ENCODE measurements around the gene FNBP1.
A peak's percentile ranks its signal among the peaks of the same experiment; 100 is the strongest.
"Not testable (repeated sequence)": the region's sequence is repeated elsewhere in the genome, so short reads cannot be mapped to it uniquely, and the experiment has no call there.

FNBP1 gene

DNA sequence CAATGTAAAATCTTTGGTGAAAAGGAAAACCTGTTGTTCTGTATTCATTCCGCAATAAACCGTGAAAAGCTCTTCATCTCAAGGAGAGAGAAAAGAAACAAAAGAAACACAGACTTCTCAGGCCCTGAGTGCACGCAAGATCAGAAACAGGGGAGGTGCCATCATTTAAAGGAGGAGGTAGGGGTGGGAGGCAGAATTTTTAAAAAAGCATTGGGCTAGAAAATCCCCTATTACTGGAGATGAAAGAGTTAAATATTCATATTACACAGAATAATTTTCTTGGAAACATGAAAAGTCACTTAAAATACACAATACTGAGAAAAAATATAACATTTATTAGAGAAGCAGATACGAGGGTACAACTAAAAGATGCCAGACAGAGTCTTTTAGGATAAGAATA is 151.4 kb downstream of the FNBP1 start:
- DNase-seq (ENCODE audit: extremely low read depth, low read depth) = no peak
- no peak overlapping the region for H3K4me3 ChIP-seq (replicated peaks; ENCODE audit: low read depth, low read length)

GRCh38 chr9:129890718-129891299 is 152.2 kb downstream of the FNBP1 start:
- not testable (repeated sequence) for DNase-seq (ENCODE audit: extremely low read depth, low read depth); H3K4me3 ChIP-seq (replicated peaks; ENCODE audit: low read depth, low read length)

More for the DNA sequence above, 151.4 kb downstream of the FNBP1 start:
- no peak for TF ChIP-seq CTCF (IDR thresholded peaks at IDR 0.05; ENCODE audit: low read depth, low read length, missing control alignments)

DNA sequence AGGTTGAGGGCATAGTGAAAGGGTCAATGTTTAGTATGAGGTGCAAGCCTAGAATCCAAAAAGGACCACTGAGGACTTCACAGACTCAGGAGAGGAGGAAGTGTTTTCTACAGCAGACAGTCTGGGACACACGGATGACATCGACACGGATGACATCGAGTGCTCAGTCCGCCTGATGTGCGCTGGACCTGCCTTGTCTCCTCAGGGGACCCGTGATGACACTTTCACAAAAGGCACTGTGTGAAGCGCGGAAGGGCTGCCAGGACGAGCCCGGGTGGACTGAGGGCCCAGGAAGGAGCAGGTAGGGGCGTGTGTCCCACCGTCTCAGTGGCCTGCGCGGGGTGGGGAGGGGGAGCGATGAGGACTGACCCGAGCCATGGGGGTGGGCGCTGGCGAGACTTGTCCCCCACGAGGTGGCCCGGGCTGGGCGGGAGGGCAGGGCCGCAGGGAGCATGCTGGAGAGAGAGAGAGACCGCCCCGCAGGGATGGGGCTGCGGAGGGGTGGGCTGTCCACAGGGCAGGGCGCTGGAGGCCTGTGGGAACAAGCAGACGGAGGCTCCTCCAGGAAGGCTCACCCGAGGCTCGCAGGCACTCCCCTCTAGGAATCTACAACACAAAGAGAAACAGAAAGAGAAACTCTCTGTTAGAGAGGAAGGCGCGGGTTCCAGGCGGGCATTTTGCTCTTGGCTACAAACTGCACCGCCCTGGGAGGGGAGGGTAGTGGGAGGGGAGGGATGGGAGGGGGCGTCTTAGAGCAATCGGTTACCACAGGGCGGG is 152.9 kb downstream of the FNBP1 start:
- no peak overlapping the region for H3K4me3 ChIP-seq (replicated peaks; ENCODE audit: low read depth, low read length)
- DNase-seq (ENCODE audit: extremely low read depth, low read depth) = no peak
- TF ChIP-seq CTCF (IDR thresholded peaks at IDR 0.05; ENCODE audit: low read depth, low read length, missing control alignments) = no peak

DNA sequence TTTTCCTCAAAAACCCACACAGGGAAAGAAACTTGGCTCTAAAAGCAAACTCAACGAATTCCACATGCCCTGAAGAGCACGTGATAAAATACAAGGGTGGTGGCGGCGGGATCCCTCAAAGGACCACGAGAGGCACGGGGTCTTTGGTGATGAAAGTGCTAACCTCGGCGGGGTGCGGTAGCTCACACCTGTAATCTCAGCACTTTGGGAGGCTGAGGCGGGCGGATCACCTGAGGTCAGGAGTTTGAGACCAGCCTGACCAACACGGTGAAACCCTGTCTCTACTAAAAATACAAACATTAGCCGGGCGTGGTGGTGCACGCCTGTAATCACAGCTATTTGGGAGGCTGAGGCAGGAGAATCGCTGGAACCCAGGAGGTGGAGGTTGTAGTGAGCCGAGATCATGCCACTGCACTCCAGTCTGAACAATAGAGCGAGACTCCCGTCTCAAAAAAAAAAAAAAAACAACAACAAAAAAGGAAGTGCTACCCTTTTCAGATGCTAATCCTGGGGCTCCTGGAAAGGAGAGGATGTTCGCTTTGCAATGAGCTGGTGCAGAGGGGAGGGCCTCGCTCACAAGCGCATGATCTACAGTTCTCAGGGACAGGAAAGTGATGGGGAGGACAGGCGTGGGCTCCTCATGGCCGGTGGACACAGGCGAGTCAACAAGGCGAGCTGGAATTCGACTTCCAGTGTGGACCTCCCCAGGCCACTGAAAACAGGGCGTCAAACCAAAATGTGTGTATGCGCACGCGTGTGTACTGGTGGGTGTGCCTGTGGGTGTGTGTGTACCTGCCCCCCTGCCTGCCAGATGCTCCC is 153.7 kb downstream of the FNBP1 start:
- no peak overlapping the region for H3K4me3 ChIP-seq (replicated peaks; ENCODE audit: low read depth, low read length)
- no peak for TF ChIP-seq CTCF (IDR thresholded peaks at IDR 0.05; ENCODE audit: low read depth, low read length, missing control alignments)
- DNase-seq (ENCODE audit: extremely low read depth, low read depth) = no peak

GRCh38 chr9:129888293-129889121 is 154.5 kb downstream of the FNBP1 start:
- no peak for DNase-seq (ENCODE audit: extremely low read depth, low read depth)
- no peak for TF ChIP-seq CTCF (IDR thresholded peaks at IDR 0.05; ENCODE audit: low read depth, low read length, missing control alignments)
- no peak overlapping the region for H3K4me3 ChIP-seq (replicated peaks; ENCODE audit: low read depth, low read length)

GRCh38 chr9:129887334-129888292 is 155.4 kb downstream of the FNBP1 start:
- H3K4me3 ChIP-seq (replicated peaks; ENCODE audit: low read depth, low read length) = no peak overlapping the region
- peak; percentile 4 for TF ChIP-seq CTCF (IDR thresholded peaks at IDR 0.05; ENCODE audit: low read depth, low read length, missing control alignments)
- no peak for DNase-seq (ENCODE audit: extremely low read depth, low read depth)
